Transverse colon (tissue), 4 donors: ENCODE measurements around the gene CHMP4B.

Experiments
- EP300 ChIP-seq: sonication (generic); formaldehyde crosslinking; IDR thresholded peaks from one replicate; pipeline ENCODE4 v1.6.1; 2017; ENCODE audit warnings: antibody characterized with exemption, low read depth
- POLR2AphosphoS5 ChIP-seq, 3 donors: sonication (generic); formaldehyde crosslinking; IDR thresholded peaks; one replicate each; pipeline ENCODE4 v1.6.1; 2016; ENCODE audit warnings: antibody characterized with exemption in 3 of 3
- TF ChIP-seq, protein P1 (sequence below), 5 experiments: fragments of 200-600 bp in 3 of 5; fragments of 450-650 bp in 2 of 5; sonication (generic) in 3 of 5; IDR thresholded peaks; 1 replicate in 2 of 5; 2 replicates in 3 of 5; pipeline ENCODE4 v1.5.1; 2016 to 2017; ENCODE audit warnings: antibody characterized with exemption in 5 of 5, inconsistent platforms in 3 of 5, mild to moderate bottlenecking in 2 of 5, moderate library complexity in 1 of 5

DNA sequence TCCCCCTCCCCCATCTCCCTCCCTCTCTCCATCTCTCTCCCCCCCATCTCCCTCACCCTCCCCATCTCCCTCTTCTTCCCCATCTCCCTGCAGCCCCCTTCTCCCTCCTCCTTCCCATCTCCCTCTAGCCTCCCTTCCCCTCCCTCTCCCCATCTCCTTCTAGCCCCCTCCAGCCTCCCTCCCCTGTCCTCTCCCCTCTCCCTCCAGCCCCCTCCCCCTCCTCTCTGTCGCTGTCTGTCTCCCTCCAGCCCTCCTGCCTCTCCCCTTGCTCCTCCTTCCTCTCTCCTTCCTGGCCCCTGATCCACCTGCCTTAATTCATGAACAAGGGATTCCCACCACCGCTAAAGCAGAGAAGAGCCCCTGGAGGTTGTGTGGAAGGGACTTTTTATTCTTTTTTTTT is 26.9 kb upstream of the CHMP4B start:
- TF ChIP-seq POLR2AphosphoS5 (IDR thresholded peaks at IDR 0.05) = no peak
- TF ChIP-seq, protein P1, sequence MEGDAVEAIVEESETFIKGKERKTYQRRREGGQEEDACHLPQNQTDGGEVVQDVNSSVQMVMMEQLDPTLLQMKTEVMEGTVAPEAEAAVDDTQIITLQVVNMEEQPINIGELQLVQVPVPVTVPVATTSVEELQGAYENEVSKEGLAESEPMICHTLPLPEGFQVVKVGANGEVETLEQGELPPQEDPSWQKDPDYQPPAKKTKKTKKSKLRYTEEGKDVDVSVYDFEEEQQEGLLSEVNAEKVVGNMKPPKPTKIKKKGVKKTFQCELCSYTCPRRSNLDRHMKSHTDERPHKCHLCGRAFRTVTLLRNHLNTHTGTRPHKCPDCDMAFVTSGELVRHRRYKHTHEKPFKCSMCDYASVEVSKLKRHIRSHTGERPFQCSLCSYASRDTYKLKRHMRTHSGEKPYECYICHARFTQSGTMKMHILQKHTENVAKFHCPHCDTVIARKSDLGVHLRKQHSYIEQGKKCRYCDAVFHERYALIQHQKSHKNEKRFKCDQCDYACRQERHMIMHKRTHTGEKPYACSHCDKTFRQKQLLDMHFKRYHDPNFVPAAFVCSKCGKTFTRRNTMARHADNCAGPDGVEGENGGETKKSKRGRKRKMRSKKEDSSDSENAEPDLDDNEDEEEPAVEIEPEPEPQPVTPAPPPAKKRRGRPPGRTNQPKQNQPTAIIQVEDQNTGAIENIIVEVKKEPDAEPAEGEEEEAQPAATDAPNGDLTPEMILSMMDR (IDR thresholded peaks at IDR 0.05) = no peak
- TF ChIP-seq EP300 = no peak
